ENCODE data around the gene CACNB1. TPM values are rescaled to one million over a fixed set of nuclear protein-coding genes. Genes with fewer than 3 reads are reported as not detected.

Gene CACNB1
- total RNA-seq = 30.2 TPM

GRCh38 chr17:39197380-39198185 lies at the start of gene CACNB1:
Gene CACNB1, minus strand, starts transcription at chr17:39197669. Its CDS starts 174 bp downstream, at chr17:39197495.

GRCh38 chr17:39225308-39225958 lies 28.0 kb upstream of the CACNB1 start, which contains the start of gene STAC2:
Gene STAC2, minus strand, starts transcription at chr17:39225945. Its CDS starts 443 bp downstream, at chr17:39225502.

DNA sequence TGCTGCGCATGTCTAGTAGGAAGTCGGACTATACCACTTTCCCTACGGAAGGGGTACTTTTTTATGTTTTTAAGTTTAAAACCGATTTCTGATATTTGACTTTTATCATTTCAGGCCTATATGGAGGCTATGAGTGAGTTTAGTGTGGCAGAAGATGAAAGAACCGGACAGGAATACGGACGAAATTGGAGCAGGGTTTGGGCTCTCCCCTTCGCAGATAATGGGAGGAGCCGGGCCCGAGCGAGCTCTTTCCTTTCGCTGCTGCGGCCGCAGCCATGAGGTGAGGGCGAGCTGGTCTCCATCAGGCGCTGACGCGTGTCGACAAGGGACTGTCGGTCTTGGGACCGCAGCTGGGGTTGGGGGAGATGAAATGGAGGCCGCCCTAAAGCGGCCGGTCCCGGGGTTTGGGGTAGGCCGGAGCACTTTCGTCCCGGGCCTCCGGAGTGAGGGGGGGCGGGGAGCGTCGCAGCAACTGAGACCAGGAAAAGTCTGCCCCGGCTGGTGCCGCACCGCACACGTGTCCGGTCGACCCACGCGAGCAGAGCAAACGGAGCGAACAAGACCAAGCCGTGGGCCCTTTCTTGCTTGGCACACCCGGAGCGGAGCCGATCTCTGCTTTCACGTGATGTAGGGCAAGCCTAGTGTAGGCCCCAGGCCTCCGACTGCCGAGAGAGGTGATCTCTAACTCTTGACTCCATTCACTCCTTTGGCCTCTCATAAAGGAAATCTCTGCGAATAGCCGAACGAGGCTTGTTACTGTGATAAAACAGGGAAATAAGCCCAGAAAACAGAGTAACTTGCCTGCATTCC lies 2.8 kb upstream of the CACNB1 start, which contains the start of gene RPL19:
Gene RPL19, plus strand, starts transcription at position 214 of the 810 bp plus-strand sequence. Its CDS starts 62 bp downstream, at position 276.

DNA sequence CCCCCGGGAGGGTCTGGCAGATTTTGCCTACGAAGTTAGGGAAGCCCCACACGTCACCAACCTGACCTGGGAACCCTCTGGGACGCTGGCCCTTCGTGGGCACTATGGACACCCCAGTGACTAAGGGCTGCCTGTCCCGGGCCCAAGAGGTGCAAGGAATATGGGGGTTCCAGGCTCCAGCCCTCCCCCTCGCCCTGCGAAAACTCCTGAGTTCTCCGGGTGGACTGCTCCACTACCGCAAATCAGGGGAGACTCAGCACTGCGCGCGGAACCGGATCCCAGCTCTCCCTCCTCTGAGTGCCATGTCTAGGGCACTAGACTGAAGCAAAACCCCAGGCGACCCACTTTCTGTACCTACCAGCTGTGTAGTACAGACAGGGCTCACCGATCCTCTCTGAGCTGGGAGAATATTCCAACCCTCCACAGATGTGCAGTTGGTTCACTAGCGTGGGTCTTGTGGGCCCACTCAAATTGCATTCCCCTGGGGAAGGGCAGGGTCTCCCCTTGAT lies 31.6 kb downstream of the CACNB1 start, which contains the start of gene ARL5C:
Gene ARL5C, minus strand, starts transcription at position 321 of the 509 bp plus-strand sequence. CDS start 401 bp downstream, outside the sequence.

GRCh38 chr17:39151150-39151942 lies 46.1 kb downstream of the CACNB1 start, which contains the start of gene PLXDC1:
Gene PLXDC1, minus strand, starts transcription at chr17:39151637. Its CDS starts 200 bp downstream, at chr17:39151437.

Other genes with a start within 250 kb of the CACNB1 start
- not detected for gene FBXO47, start 230.3 kb downstream of the CACNB1 start, total RNA-seq
- 18.0 TPM for gene PLXDC1, start 46.0 kb downstream of the CACNB1 start, total RNA-seq
- gene ARL5C, start 31.5 kb downstream of the CACNB1 start, total RNA-seq = not detected
- gene RPL19, start 2.6 kb upstream of the CACNB1 start, total RNA-seq = 741 TPM
- 0.46 TPM for gene STAC2, start 28.3 kb upstream of the CACNB1 start, total RNA-seq
- 26.8 TPM for gene FBXL20, start 204.0 kb upstream of the CACNB1 start, total RNA-seq

Data from diencephalon (tissue), 1 donor.